ENCODE data around the gene ATXN1. TPM values are rescaled to one million over a fixed set of nuclear protein-coding genes. Genes with fewer than 3 reads are reported as not detected.

The ATXN1 gene
- total RNA-seq, 1 donor from 2014 or later: 64.5 TPM

GRCh38 chr6:16551466-16551865 lies 209.8 kb downstream of the ATXN1 start:
- no peak for TF ChIP-seq CTCF (IDR thresholded peaks at IDR 0.05)
- no peaks in the 10 kb centered on the region for H3K9me3 Mint-ChIP-seq (ENCODE audit: low read depth)
- H3K27ac Mint-ChIP-seq (ENCODE audit: unreplicated experiment): peak overlapping the region; percentile 56
- peaks cover 12% of the 10 kb centered on the region for H3K4me1 Mint-ChIP-seq (ENCODE audit: low read depth)
- H3K36me3 Mint-ChIP-seq (ENCODE audit: low read depth): peaks cover 3% of the 10 kb centered on the region
- no peaks in the 10 kb centered on the region for H3K27me3 Mint-ChIP-seq (ENCODE audit: low read depth)
- no peak for DNase-seq (ENCODE audit: low spot score)
- H3K4me3 Mint-ChIP-seq (ENCODE audit: unreplicated experiment): no peak overlapping the region

DNA sequence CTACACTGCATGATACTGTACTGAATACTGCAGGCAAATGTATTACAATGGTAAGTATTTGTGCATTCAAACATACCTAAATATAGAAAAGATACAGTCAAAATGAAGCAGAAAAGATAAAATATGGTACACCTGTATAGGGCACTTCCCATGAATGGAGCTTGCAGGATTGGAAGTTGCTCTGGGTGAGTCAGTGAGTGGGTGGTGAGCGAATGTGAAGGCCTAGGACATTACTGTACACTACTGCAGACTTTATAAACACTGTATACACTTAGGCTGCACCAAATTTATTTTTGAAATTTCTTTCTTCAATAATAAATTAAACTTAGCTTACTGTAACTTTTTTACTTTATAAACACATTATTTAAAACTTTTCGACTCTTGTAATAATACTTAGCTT lies 213.1 kb downstream of the ATXN1 start:
- Mint-ChIP-seq H3K36me3 (ENCODE audit: low read depth) (peaks cover 2% of the 10 kb centered on the region), H3K4me1 (ENCODE audit: low read depth) (peaks cover 32% of the 10 kb centered on the region), H3K27ac (ENCODE audit: unreplicated experiment) (no peak overlapping the region), H3K27me3 (ENCODE audit: low read depth) (no peaks in the 10 kb centered on the region), H3K9me3 (ENCODE audit: low read depth) (no peaks in the 10 kb centered on the region), H3K4me3 (ENCODE audit: unreplicated experiment) (no peak overlapping the region)
- no peak for DNase-seq (ENCODE audit: low spot score)
- TF ChIP-seq CTCF (IDR thresholded peaks at IDR 0.05): no peak

DNA sequence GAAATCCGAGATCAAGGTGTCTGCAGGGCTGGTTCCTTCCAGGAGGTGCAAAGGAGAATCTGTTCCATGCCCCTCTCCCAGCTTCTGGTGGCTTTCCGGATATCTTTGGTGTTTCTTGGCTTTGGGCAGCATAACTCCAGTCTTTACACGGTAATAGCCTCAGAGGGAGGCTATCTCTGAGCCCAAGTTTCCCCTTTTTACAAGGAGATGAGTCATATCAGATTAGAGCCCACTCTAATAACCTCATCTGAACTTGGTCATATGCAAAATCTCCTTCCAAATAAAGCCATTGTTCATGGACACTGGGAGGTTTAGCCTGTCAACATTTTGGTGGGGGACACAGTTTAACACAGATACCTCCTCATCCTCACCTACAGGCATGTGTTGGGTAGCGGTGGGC lies 213.7 kb downstream of the ATXN1 start:
- no peaks in the 10 kb centered on the region for H3K27me3 Mint-ChIP-seq (ENCODE audit: low read depth)
- H3K27ac Mint-ChIP-seq (ENCODE audit: unreplicated experiment): no peak overlapping the region
- H3K4me1 Mint-ChIP-seq (ENCODE audit: low read depth): peaks cover 36% of the 10 kb centered on the region
- no peaks in the 10 kb centered on the region for H3K9me3 Mint-ChIP-seq (ENCODE audit: low read depth)
- no peak for TF ChIP-seq CTCF (IDR thresholded peaks at IDR 0.05)
- peaks cover 2% of the 10 kb centered on the region for H3K36me3 Mint-ChIP-seq (ENCODE audit: low read depth)
- H3K4me3 Mint-ChIP-seq (ENCODE audit: unreplicated experiment): no peak overlapping the region
- DNase-seq (ENCODE audit: low spot score): no peak

GRCh38 chr6:16546861-16547260 lies 214.4 kb downstream of the ATXN1 start:
- no peak for DNase-seq (ENCODE audit: low spot score)
- no peaks in the 10 kb centered on the region for H3K27me3 Mint-ChIP-seq (ENCODE audit: low read depth)

DNA sequence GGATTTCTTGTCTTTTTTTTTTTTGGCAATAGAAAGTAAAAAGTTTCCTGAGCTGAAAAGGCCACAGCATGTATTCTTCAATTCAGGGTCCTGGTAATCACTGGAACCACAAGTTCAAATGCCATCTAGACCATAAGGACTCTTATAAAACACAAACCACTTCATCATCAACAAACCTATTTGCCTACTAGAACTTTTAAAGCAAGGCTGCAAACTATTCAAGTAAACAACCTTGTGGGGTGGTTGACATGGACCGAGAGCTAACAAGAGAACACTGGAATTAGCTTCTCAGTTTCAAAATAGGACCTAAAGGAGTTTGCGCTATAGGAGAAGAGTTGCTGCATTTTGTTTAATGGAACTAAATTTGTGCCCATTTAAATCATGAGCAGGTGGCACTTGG lies 215.9 kb downstream of the ATXN1 start:
- Mint-ChIP-seq H3K4me1 (ENCODE audit: low read depth) (peaks cover 37% of the 10 kb centered on the region), H3K27ac (ENCODE audit: unreplicated experiment) (no peak overlapping the region), H3K36me3 (ENCODE audit: low read depth) (peaks cover 2% of the 10 kb centered on the region), H3K4me3 (ENCODE audit: unreplicated experiment) (no peak overlapping the region), H3K27me3 (ENCODE audit: low read depth) (no peaks in the 10 kb centered on the region), H3K9me3 (ENCODE audit: low read depth) (no peaks in the 10 kb centered on the region)
- DNase-seq (ENCODE audit: low spot score): no peak
- no peak for TF ChIP-seq CTCF (IDR thresholded peaks at IDR 0.05)

More at GRCh38 chr6:16546861-16547260, 214.4 kb downstream of the ATXN1 start:
- no peak for TF ChIP-seq CTCF (IDR thresholded peaks at IDR 0.05)
- Mint-ChIP-seq H3K9me3 (ENCODE audit: low read depth) (no peaks in the 10 kb centered on the region), H3K27ac (ENCODE audit: unreplicated experiment) (no peak overlapping the region), H3K4me1 (ENCODE audit: low read depth) (peaks cover 42% of the 10 kb centered on the region), H3K36me3 (ENCODE audit: low read depth) (peaks cover 2% of the 10 kb centered on the region), H3K4me3 (ENCODE audit: unreplicated experiment) (no peak overlapping the region)

Measured in chondrocyte (in vitro differentiated cells).